ENCODE measurements around the gene TMEM45B.

TMEM45B gene

GRCh38 chr11:129769059-129769458 lies 46.6 kb upstream of the TMEM45B start:
- TF ChIP-seq FOXP2 (optimal IDR thresholded peaks at IDR 0.05; ENCODE audit: borderline replicate concordance, extremely low read depth, extremely low read length, insufficient read depth) (no peak), TAF1 (IDR thresholded peaks at IDR 0.05; ENCODE audit: borderline replicate concordance, insufficient read depth, low read length) (no peak), REST (IDR thresholded peaks at IDR 0.05; ENCODE audit: insufficient read depth in 1 of 2, low read depth in 2 of 2, low read length in 2 of 2) (no peak), POLR2AphosphoS5 (IDR thresholded peaks at IDR 0.05; ENCODE audit: low read depth, low read length) (no peak), SIN3A (IDR thresholded peaks at IDR 0.05; ENCODE audit: borderline replicate concordance, insufficient read depth, low read length) (no peak)

GRCh38 chr11:129770993-129771392 lies 44.7 kb upstream of the TMEM45B start:
- TF ChIP-seq FOXP2 (optimal IDR thresholded peaks at IDR 0.05; ENCODE audit: borderline replicate concordance, extremely low read depth, extremely low read length, insufficient read depth) (no peak), SIN3A (IDR thresholded peaks at IDR 0.05; ENCODE audit: borderline replicate concordance, insufficient read depth, low read length) (no peak), TAF1 (IDR thresholded peaks at IDR 0.05; ENCODE audit: borderline replicate concordance, insufficient read depth, low read length) (no peak), POLR2AphosphoS5 (IDR thresholded peaks at IDR 0.05; ENCODE audit: low read depth, low read length) (no peak), REST (IDR thresholded peaks at IDR 0.05; ENCODE audit: insufficient read depth in 1 of 2, low read depth in 2 of 2, low read length in 2 of 2) (no peak)

GRCh38 chr11:129778877-129779276 lies 36.8 kb upstream of the TMEM45B start:
- TF ChIP-seq SIN3A (IDR thresholded peaks at IDR 0.05; ENCODE audit: borderline replicate concordance, insufficient read depth, low read length) (no peak), REST (IDR thresholded peaks at IDR 0.05; ENCODE audit: insufficient read depth in 1 of 2, low read depth in 2 of 2, low read length in 2 of 2) (no peak), FOXP2 (optimal IDR thresholded peaks at IDR 0.05; ENCODE audit: borderline replicate concordance, extremely low read depth, extremely low read length, insufficient read depth) (no peak), POLR2AphosphoS5 (IDR thresholded peaks at IDR 0.05; ENCODE audit: low read depth, low read length) (no peak), TAF1 (IDR thresholded peaks at IDR 0.05; ENCODE audit: borderline replicate concordance, insufficient read depth, low read length) (no peak)

- TF ChIP-seq POLR2AphosphoS5 (IDR thresholded peaks at IDR 0.05; ENCODE audit: low read depth, low read length) = no peak
- no peak for TF ChIP-seq REST (IDR thresholded peaks at IDR 0.05; ENCODE audit: insufficient read depth in 1 of 2, low read depth in 2 of 2, low read length in 2 of 2)
- TF ChIP-seq SIN3A (IDR thresholded peaks at IDR 0.05; ENCODE audit: borderline replicate concordance, insufficient read depth, low read length) = no peak
- no peak for TF ChIP-seq TAF1 (IDR thresholded peaks at IDR 0.05; ENCODE audit: borderline replicate concordance, insufficient read depth, low read length)
- TF ChIP-seq FOXP2 (optimal IDR thresholded peaks at IDR 0.05; ENCODE audit: borderline replicate concordance, extremely low read depth, extremely low read length, insufficient read depth) = no peak
Measured at GRCh38 chr11:129779342-129779741, 36.3 kb upstream of the TMEM45B start.
